Sigmoid colon (tissue), 4 donors: Measurements from ENCODE around the gene GRM4.

Experiments
- EP300 ChIP-seq, 4 donors: sonication (generic); formaldehyde crosslinking; IDR thresholded peaks; one replicate each; pipeline ENCODE4 v1.6.1; 2017; ENCODE audit warnings: antibody characterized with exemption in 4 of 4
- POLR2A ChIP-seq, 2 donors: fragments of 450-650 bp; IDR thresholded peaks; one replicate each; pipeline ENCODE4 v1.6.1; 2016; ENCODE audit warnings: antibody characterized with exemption in 2 of 2, mild to moderate bottlenecking in 2 of 2, moderate library complexity in 2 of 2
- TF ChIP-seq, protein P1 (sequence below), 4 experiments: fragments of 450-650 bp in 3 of 4; fragments of 200-600 bp in 1 of 4; IDR thresholded peaks; one replicate each; pipeline ENCODE4 v1.5.1; 2016 to 2019; ENCODE audit warnings: antibody characterized with exemption in 4 of 4, mild to moderate bottlenecking in 3 of 4, moderate library complexity in 2 of 4

DNA sequence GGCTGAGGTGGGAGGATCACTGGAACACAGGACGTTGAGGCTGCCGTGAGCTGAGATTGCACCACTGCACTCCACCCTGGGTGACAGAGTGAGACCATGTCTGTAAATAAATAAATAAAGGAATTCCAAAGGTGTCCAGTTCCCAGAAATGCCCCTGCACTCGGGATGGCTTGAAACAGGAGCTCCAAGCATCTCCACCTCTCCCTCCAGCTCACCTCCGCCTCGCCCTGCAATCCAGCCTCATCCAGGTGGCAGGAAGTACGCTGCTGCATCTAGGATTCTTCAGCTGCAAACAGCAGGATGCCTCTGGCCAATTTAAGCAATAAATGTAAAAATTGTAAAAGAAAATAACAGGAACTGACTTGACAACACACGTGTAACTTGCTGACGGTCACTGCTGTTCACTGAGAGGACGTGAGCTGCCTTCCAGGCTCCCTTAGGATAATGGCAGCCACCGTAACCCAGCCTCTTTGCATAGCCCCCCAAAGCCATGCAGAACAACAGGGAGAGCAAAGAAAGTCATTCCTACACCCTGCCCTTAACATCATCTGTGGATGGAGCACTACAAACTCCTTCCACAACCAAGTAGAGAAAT lies 11.4 kb upstream of the GRM4 start:
- no peak for TF ChIP-seq POLR2A (IDR thresholded peaks at IDR 0.05)
- TF ChIP-seq, protein P1, sequence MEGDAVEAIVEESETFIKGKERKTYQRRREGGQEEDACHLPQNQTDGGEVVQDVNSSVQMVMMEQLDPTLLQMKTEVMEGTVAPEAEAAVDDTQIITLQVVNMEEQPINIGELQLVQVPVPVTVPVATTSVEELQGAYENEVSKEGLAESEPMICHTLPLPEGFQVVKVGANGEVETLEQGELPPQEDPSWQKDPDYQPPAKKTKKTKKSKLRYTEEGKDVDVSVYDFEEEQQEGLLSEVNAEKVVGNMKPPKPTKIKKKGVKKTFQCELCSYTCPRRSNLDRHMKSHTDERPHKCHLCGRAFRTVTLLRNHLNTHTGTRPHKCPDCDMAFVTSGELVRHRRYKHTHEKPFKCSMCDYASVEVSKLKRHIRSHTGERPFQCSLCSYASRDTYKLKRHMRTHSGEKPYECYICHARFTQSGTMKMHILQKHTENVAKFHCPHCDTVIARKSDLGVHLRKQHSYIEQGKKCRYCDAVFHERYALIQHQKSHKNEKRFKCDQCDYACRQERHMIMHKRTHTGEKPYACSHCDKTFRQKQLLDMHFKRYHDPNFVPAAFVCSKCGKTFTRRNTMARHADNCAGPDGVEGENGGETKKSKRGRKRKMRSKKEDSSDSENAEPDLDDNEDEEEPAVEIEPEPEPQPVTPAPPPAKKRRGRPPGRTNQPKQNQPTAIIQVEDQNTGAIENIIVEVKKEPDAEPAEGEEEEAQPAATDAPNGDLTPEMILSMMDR (IDR thresholded peaks at IDR 0.05), result no peak
- no peak for TF ChIP-seq EP300 (IDR thresholded peaks at IDR 0.05)
